ENCODE data around the gene EEA1.
A peak's percentile ranks its signal among the peaks of the same experiment; 100 is the strongest.

The EEA1 gene

GRCh38 chr12:92745856-92746550 is 183.1 kb downstream of the EEA1 start (continued):
- TF ChIP-seq, protein P1, sequence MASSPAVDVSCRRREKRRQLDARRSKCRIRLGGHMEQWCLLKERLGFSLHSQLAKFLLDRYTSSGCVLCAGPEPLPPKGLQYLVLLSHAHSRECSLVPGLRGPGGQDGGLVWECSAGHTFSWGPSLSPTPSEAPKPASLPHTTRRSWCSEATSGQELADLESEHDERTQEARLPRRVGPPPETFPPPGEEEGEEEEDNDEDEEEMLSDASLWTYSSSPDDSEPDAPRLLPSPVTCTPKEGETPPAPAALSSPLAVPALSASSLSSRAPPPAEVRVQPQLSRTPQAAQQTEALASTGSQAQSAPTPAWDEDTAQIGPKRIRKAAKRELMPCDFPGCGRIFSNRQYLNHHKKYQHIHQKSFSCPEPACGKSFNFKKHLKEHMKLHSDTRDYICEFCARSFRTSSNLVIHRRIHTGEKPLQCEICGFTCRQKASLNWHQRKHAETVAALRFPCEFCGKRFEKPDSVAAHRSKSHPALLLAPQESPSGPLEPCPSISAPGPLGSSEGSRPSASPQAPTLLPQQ (tag by site-specific recombination; IDR thresholded peaks at IDR 0.05) = peak; percentile 91
- TF ChIP-seq ZFP69B (tag by site-specific recombination; IDR thresholded peaks at IDR 0.05) (peak; percentile 56; the same call in 1 of the 2 replicates), ZNF473 (tag by site-specific recombination; IDR thresholded peaks at IDR 0.05) (no peak)
- TF ChIP-seq, protein P2, sequence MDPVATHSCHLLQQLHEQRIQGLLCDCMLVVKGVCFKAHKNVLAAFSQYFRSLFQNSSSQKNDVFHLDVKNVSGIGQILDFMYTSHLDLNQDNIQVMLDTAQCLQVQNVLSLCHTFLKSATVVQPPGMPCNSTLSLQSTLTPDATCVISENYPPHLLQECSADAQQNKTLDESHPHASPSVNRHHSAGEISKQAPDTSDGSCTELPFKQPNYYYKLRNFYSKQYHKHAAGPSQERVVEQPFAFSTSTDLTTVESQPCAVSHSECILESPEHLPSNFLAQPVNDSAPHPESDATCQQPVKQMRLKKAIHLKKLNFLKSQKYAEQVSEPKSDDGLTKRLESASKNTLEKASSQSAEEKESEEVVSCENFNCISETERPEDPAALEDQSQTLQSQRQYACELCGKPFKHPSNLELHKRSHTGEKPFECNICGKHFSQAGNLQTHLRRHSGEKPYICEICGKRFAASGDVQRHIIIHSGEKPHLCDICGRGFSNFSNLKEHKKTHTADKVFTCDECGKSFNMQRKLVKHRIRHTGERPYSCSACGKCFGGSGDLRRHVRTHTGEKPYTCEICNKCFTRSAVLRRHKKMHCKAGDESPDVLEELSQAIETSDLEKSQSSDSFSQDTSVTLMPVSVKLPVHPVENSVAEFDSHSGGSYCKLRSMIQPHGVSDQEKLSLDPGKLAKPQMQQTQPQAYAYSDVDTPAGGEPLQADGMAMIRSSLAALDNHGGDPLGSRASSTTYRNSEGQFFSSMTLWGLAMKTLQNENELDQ (tag by site-specific recombination; IDR thresholded peaks at IDR 0.05; ENCODE audit: low read depth) = no peak

- H3K4me3 ChIP-seq (ENCODE audit: low read depth, low read length) = no peak overlapping the region
- CTCF ChIA-PET = no interaction called here
- H3K4me1 ChIP-seq (ENCODE audit: control insufficient read depth, insufficient read depth, low read length) = peaks cover 8% of the 10 kb centered on the region; the same call in 1 of the 2 replicates
- POLR2A ChIA-PET = interaction anchor here (0.6 kb wide), 1 partner anchor 224 kb away, joined by 3 read pairs; no protein-coding TSS in a partner anchor
- H3K27ac ChIP-seq (ENCODE audit: extremely low read depth, low read depth, low read length) = no peak overlapping the region
- no peaks in the 10 kb centered on the region for H3K9me3 ChIP-seq (ENCODE audit: control insufficient read depth, insufficient read depth, low read depth, low read length)
- H3K36me3 ChIP-seq (ENCODE audit: control insufficient read depth in 2 of 2, insufficient read depth in 1 of 2, low read length in 2 of 2) = no peaks in the 10 kb centered on the region
- TF ChIP-seq ZNF354C (tag by site-specific recombination; IDR thresholded peaks at IDR 0.05; ENCODE audit: borderline replicate concordance, low read depth) (no peak), ZNF146 (tag by site-specific recombination; IDR thresholded peaks at IDR 0.05) (no peak), ZNF629 (tag by site-specific recombination; IDR thresholded peaks at IDR 0.05) (no peak), ZNF792 (tag by site-specific recombination; IDR thresholded peaks at IDR 0.05) (no peak), ZNF223 (tag by site-specific recombination; IDR thresholded peaks at IDR 0.05) (no peak), TCF7L2 (IDR thresholded peaks at IDR 0.05; ENCODE audit: borderline replicate concordance, low read depth, low read length) (no peak), ZNF449 (tag by site-specific recombination; IDR thresholded peaks at IDR 0.05) (no peak), ZNF777 (tag by site-specific recombination; IDR thresholded peaks at IDR 0.05; ENCODE audit: borderline replicate concordance) (no peak), GLIS1 (tag by site-specific recombination; IDR thresholded peaks at IDR 0.05) (no peak), KLF1 (tag by site-specific recombination; IDR thresholded peaks at IDR 0.05) (no peak)
- TF ChIP-seq, protein P3, sequence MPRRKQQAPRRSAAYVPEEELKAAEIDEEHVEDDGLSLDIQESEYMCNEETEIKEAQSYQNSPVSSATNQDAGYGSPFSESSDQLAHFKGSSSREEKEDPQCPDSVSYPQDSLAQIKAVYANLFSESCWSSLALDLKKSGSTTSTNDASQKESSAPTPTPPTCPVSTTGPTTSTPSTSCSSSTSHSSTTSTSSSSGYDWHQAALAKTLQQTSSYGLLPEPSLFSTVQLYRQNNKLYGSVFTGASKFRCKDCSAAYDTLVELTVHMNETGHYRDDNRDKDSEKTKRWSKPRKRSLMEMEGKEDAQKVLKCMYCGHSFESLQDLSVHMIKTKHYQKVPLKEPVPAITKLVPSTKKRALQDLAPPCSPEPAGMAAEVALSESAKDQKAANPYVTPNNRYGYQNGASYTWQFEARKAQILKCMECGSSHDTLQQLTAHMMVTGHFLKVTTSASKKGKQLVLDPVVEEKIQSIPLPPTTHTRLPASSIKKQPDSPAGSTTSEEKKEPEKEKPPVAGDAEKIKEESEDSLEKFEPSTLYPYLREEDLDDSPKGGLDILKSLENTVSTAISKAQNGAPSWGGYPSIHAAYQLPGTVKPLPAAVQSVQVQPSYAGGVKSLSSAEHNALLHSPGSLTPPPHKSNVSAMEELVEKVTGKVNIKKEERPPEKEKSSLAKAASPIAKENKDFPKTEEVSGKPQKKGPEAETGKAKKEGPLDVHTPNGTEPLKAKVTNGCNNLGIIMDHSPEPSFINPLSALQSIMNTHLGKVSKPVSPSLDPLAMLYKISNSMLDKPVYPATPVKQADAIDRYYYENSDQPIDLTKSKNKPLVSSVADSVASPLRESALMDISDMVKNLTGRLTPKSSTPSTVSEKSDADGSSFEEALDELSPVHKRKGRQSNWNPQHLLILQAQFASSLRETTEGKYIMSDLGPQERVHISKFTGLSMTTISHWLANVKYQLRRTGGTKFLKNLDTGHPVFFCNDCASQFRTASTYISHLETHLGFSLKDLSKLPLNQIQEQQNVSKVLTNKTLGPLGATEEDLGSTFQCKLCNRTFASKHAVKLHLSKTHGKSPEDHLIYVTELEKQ (tag by site-specific recombination; IDR thresholded peaks at IDR 0.05; ENCODE audit: borderline replicate concordance) = no peak
These were observed 186.1 kb downstream of the EEA1 start for GRCh38 chr12:92743026-92743425.

Measured in HEK293 (cell line).